Suprapubic skin (tissue), 4 donors: ENCODE measurements around the gene RPLP2. TPM values are rescaled to one million over a fixed set of nuclear protein-coding genes. Genes with fewer than 3 reads are reported as not detected.

ENCODE experiments used
- DNase-seq, 2 donors: peaks; one replicate each; pipeline ENCODE4 v3.0.0-alpha.2; 2019; ENCODE audit warnings: low spot score in 2 of 2
- H3K27ac ChIP-seq: fragments of 200-600 bp; sonication (generic); one replicate; pipeline ENCODE4 v1.5.1; 2019
- H3K27me3 ChIP-seq: fragments of 200-600 bp; sonication (generic); one replicate; pipeline ENCODE4 v1.5.1; 2019
- H3K36me3 ChIP-seq: fragments of 200-600 bp; sonication (generic); one replicate; pipeline ENCODE4 v1.5.1; 2019
- H3K4me1 ChIP-seq: fragments of 200-600 bp; sonication (generic); one replicate; pipeline ENCODE4 v1.5.1; 2019
- H3K4me3 ChIP-seq: fragments of 200-600 bp; sonication (generic); one replicate; pipeline ENCODE4 v1.5.1; 2019; ENCODE audit warnings: mild to moderate bottlenecking
- H3K9me3 ChIP-seq: fragments of 200-600 bp; sonication (generic); one replicate; pipeline ENCODE4 v1.5.1; 2019
- EP300 ChIP-seq: sonication (generic); formaldehyde crosslinking; IDR thresholded peaks from one replicate; pipeline ENCODE4 v1.6.1; 2017; ENCODE audit warnings: antibody characterized with exemption
- POLR2A ChIP-seq, 2 donors: fragments of 450-650 bp; IDR thresholded peaks; one replicate each; pipeline ENCODE4 v1.6.1; 2017; ENCODE audit warnings: antibody characterized with exemption in 2 of 2, mild to moderate bottlenecking in 2 of 2, moderate library complexity in 2 of 2
- POLR2AphosphoS5 ChIP-seq, 3 donors: sonication (generic); formaldehyde crosslinking; IDR thresholded peaks; one replicate each; pipeline ENCODE4 v1.6.1; 2017; ENCODE audit warnings: antibody characterized with exemption in 3 of 3
- WGBS: methylation state at CpG from one replicate; pipeline ENCODE4 v1.1.5; 2018; 5-methylcytosine and 5-hydroxymethylcytosine counted together
- total RNA-seq, 4 donors: library from RNA; depleted of rRNA; stranded (reverse); fragments of >200 nt; gene quantifications; one replicate each; pipeline ENCODE4 v1.1.0, GENCODE V29; 2016
- TF ChIP-seq, protein P1 (sequence below), 2 donors: fragments of 200-600 bp in 1 of 2; fragments of 450-650 bp in 1 of 2; sonication (generic) in 1 of 2; IDR thresholded peaks; one replicate each; pipeline ENCODE4 v1.5.1; 2016 to 2019; ENCODE audit warnings: antibody characterized with exemption in 2 of 2, mild to moderate bottlenecking in 1 of 2, moderate library complexity in 1 of 2

The RPLP2 gene
- total RNA-seq, 4 donors from 2014 or later: 692 to 1,129 (median 991) TPM

DNA sequence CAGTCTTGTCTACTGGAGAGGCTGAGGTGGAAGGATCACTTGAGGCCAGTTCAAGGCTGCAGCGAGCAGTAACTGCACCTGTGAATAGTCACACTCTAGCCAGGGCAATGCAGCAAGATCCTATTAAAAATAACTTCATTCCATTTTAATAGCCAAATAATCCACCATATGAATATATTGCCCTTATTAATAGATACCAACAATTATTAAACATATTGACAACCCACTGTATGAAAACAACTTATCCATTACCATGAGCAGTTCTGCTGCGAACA is 42.9 kb upstream of the RPLP2 start:
- H3K9me3 ChIP-seq: no peaks in the 10 kb centered on the region
- H3K36me3 ChIP-seq: peaks cover 63% of the 10 kb centered on the region
- no peak for DNase-seq
- TF ChIP-seq, protein P1, sequence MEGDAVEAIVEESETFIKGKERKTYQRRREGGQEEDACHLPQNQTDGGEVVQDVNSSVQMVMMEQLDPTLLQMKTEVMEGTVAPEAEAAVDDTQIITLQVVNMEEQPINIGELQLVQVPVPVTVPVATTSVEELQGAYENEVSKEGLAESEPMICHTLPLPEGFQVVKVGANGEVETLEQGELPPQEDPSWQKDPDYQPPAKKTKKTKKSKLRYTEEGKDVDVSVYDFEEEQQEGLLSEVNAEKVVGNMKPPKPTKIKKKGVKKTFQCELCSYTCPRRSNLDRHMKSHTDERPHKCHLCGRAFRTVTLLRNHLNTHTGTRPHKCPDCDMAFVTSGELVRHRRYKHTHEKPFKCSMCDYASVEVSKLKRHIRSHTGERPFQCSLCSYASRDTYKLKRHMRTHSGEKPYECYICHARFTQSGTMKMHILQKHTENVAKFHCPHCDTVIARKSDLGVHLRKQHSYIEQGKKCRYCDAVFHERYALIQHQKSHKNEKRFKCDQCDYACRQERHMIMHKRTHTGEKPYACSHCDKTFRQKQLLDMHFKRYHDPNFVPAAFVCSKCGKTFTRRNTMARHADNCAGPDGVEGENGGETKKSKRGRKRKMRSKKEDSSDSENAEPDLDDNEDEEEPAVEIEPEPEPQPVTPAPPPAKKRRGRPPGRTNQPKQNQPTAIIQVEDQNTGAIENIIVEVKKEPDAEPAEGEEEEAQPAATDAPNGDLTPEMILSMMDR (IDR thresholded peaks at IDR 0.05): no peak
- no peak for TF ChIP-seq EP300
- TF ChIP-seq POLR2A (IDR thresholded peaks at IDR 0.05): no peak
- no peak for TF ChIP-seq POLR2AphosphoS5 (IDR thresholded peaks at IDR 0.05)
- no peak overlapping the region for H3K27ac ChIP-seq
- WGBS: 95% methylated on average over 2 of the region's 2 CpGs
- H3K27me3 ChIP-seq: no peaks in the 10 kb centered on the region
- H3K4me3 ChIP-seq: no peak overlapping the region
- H3K4me1 ChIP-seq: peaks cover 17% of the 10 kb centered on the region

DNA sequence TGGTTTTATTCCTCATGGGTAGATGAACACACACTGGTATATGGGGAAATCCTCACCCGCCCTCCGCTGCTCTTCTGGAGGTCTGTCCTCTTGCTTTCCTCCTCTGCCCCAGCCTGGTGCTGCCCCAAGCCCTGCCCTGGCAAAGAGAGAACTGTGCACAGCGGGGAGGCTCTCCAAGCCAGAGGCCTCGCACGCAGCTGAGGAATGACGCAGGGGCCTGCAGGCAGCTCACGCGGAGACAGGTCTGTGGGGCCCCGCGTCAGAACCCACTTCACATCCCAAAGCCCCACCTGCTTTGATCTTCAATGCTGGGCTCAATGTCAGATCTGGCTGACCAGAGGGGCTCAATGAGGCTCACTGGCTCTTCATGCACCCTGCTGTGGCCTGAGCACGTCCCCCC is 42.5 kb upstream of the RPLP2 start:
- TF ChIP-seq EP300 (no peak), POLR2A (IDR thresholded peaks at IDR 0.05) (no peak), POLR2AphosphoS5 (IDR thresholded peaks at IDR 0.05) (no peak)
- TF ChIP-seq, protein P1 (IDR thresholded peaks at IDR 0.05): no peak
- Histone ChIP-seq H3K36me3 (peaks cover 63% of the 10 kb centered on the region), H3K27ac (no peak overlapping the region), H3K9me3 (no peaks in the 10 kb centered on the region), H3K4me3 (no peak overlapping the region), H3K27me3 (no peaks in the 10 kb centered on the region), H3K4me1 (peaks cover 14% of the 10 kb centered on the region)
- DNase-seq: no peak
- WGBS: 90% methylated on average over 9 of the region's 11 CpGs

DNA sequence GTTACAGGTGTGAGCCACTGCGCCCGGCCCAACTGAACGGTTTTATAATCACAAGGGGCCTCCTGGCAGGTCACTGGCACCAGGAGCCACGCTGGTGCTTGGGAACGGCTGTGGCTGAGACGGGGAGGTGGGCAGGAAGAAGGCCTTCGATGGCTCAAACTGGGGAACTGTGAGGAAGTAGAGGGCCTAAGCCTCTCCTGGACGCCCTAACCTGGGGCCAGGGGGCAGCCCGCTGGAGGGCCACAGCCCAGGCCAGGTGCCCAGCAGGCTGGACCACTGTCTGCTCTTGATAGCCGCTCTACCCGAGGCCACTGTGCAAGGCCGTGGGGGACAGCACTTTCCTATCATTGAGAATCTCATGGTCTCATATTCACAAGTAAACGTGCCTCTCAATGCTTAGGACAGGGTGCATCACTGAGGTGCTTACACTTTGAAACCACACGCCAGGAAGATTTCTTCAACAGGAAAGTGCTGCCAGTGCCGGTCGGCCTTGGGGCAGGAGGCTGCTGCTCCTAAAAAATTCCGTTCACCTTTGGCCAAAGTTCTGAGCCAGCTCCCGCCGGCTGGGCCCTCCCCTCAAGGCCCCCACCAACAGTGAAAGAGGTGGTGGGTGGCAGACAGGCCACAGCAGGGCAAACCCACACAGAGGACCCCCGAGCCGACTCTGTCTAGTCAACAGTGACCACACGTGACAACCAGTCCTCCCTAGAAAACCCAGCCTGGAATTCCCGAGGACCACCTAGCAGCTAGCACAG is 39.7 kb upstream of the RPLP2 start:
- Histone ChIP-seq H3K27ac (no peak overlapping the region), H3K4me1 (peaks cover 5% of the 10 kb centered on the region), H3K27me3 (no peaks in the 10 kb centered on the region), H3K36me3 (peaks cover 67% of the 10 kb centered on the region), H3K4me3 (no peak overlapping the region), H3K9me3 (no peaks in the 10 kb centered on the region)
- peak in 1 of 2 donors; percentile 67 for DNase-seq
- TF ChIP-seq POLR2A (IDR thresholded peaks at IDR 0.05) (no peak), POLR2AphosphoS5 (IDR thresholded peaks at IDR 0.05) (no peak), EP300 (no peak)
- TF ChIP-seq, protein P1 (IDR thresholded peaks at IDR 0.05): no peak
- WGBS: 97% methylated on average over 7 of the region's 23 CpGs

- no peaks in the 10 kb centered on the region for H3K9me3 ChIP-seq
- 87% methylated on average over 30 of the region's 32 CpGs for WGBS
- no peak overlapping the region for H3K27ac ChIP-seq
- H3K27me3 ChIP-seq: no peaks in the 10 kb centered on the region
- peaks cover 13% of the 10 kb centered on the region for H3K4me1 ChIP-seq
- H3K4me3 ChIP-seq: no peak overlapping the region
- peak in 1 of 2 donors; percentile 69 for DNase-seq
- TF ChIP-seq POLR2A (IDR thresholded peaks at IDR 0.05): no peak
- TF ChIP-seq POLR2AphosphoS5 (IDR thresholded peaks at IDR 0.05): no peak
- TF ChIP-seq EP300: no peak
- H3K36me3 ChIP-seq: peaks cover 61% of the 10 kb centered on the region
Observed at GRCh38 chr11:770642-771616, 38.8 kb upstream of the RPLP2 start.

DNA sequence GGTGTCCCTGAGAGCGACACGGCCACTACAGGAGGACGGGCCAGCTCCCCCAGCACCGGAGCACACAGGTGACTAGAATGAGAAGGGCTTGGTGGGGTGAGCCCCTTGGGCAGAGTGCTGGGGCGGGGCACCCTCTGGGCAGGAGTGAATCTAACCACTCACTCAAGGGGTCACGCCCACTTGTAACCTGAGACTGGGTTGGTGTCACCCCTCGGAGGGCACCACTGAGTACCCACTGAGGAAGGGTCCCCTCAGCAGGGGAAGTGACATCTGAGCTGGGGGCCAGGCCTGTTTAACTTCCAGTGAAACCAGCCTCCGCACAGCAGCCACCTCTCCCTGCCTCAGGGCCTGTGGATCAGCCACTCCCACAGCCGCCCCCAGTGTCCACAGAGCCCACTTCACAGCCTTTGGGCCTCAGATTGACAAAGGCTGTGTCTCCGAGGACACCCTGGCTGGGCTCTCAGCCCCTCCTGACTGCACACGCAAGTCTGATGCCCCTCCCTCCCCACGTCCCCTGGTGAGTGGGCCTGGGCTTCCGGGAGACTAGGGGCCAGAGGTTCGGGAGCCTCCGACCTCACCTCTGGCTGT is 38.1 kb upstream of the RPLP2 start:
- H3K27me3 ChIP-seq: no peaks in the 10 kb centered on the region
- peaks cover 21% of the 10 kb centered on the region for H3K4me1 ChIP-seq
- H3K27ac ChIP-seq: no peak overlapping the region
- no peak for DNase-seq
- peaks cover 55% of the 10 kb centered on the region for H3K36me3 ChIP-seq
- H3K9me3 ChIP-seq: no peaks in the 10 kb centered on the region
- no peak for TF ChIP-seq EP300
- TF ChIP-seq POLR2AphosphoS5 (IDR thresholded peaks at IDR 0.05): no peak
- TF ChIP-seq, protein P1 (IDR thresholded peaks at IDR 0.05): no peak
- TF ChIP-seq POLR2A (IDR thresholded peaks at IDR 0.05): no peak
- H3K4me3 ChIP-seq: no peak overlapping the region
- 100% methylated on average over 1 of the region's 15 CpGs for WGBS
